H1 (cell line): ENCODE data around the gene AP3B2. TPM values are rescaled to one million over a fixed set of nuclear protein-coding genes. Genes with fewer than 3 reads are reported as not detected.

Source experiments
- CTCF ChIA-PET: fragments of 300-600 bp; sonication (Branson Sonifier 250); formaldehyde crosslinking; loops from one replicate; lab custom pipeline; 2021; ENCODE audit not compliant: partially characterized antibody; lab: Charles Lee
- POLR2A ChIA-PET: fragments of 300-600 bp; sonication (Branson Sonifier 250); formaldehyde crosslinking; loops from one replicate; lab custom pipeline; 2021; ENCODE audit warnings: inconsistent platforms; ENCODE audit not compliant: partially characterized antibody; lab: Charles Lee
- DNase-seq, 2 experiments: peaks; one replicate each; pipeline versions ENCODE4 v3.0.0 to v3.0.0-alpha.2; 2010 to 2022; ENCODE audit warnings: low spot score in 2 of 2, low read depth in 1 of 2, mixed read lengths in 1 of 2
- FAIRE-seq: peaks from 2 replicates; lab custom pipeline; 2011; peaks lifted over from hg19 to GRCh38; lab: Jason Lieb, UNC
- H2AFZ ChIP-seq: 2 replicates; pipeline ENCODE4 v1.8.1; 2012; ENCODE audit warnings: low read length, inconsistent platforms
- H2AK5ac ChIP-seq: 2 replicates; pipeline ENCODE4 v1.6.1; 2013; ENCODE audit warnings: low read depth, low read length
- H2BK120ac ChIP-seq: replicated peaks from 2 replicates; pipeline ENCODE3; 2013; ENCODE audit warnings: low read depth, low read length, inconsistent platforms
- H2BK12ac ChIP-seq: 2 replicates; pipeline ENCODE4 v1.6.1; 2013; ENCODE audit warnings: low read depth, low read length
- H2BK15ac ChIP-seq: 2 replicates; pipeline ENCODE4 v1.6.1; 2013; ENCODE audit warnings: low read length
- H2BK20ac ChIP-seq: 2 replicates; pipeline ENCODE4 v1.6.1; 2013; ENCODE audit warnings: low read length
- H2BK5ac ChIP-seq: 2 replicates; pipeline ENCODE4 v1.6.1; 2013; ENCODE audit warnings: low read depth, low read length
- H3K14ac ChIP-seq: 2 replicates; pipeline ENCODE4 v1.6.1; 2013; ENCODE audit warnings: inconsistent platforms; ENCODE audit not compliant: insufficient read length
- H3K18ac ChIP-seq: 2 replicates; pipeline ENCODE4 v1.6.1; 2013; ENCODE audit warnings: low read length; ENCODE audit errors: extremely low read depth
- H3K23ac ChIP-seq: 2 replicates; pipeline ENCODE4 v1.6.1; 2013; ENCODE audit warnings: inconsistent platforms; ENCODE audit not compliant: insufficient read length
- H3K23me2 ChIP-seq: 2 replicates; pipeline ENCODE4 v1.6.1; 2013; ENCODE audit warnings: low read depth, low read length
- H3K27ac ChIP-seq: 2 replicates; pipeline ENCODE4 v1.6.1; 2011; ENCODE audit warnings: low read depth, low read length, inconsistent platforms
- H3K27me3 ChIP-seq, 4 experiments: replicated peaks in 1 of 4; 1 replicate in 1 of 4; 2 replicates in 3 of 4; pipeline versions ENCODE4 v1.6.1 to v1.8.1; 2011 to 2013; ENCODE audit warnings: low read length in 3 of 4, mild to moderate bottlenecking in 3 of 4, inconsistent platforms in 2 of 4, mixed read lengths in 2 of 4, moderate library complexity in 1 of 4; ENCODE audit not compliant: control insufficient read depth in 3 of 4, insufficient read depth in 3 of 4; ENCODE audit errors: extremely low read depth in 1 of 4
- H3K36me3 ChIP-seq, 4 experiments: 2 replicates each; pipeline versions ENCODE4 v1.6.1 to v1.8.1; 2011 to 2013; ENCODE audit warnings: mild to moderate bottlenecking in 4 of 4, low read length in 3 of 4, moderate library complexity in 2 of 4, control low read depth in 1 of 4, inconsistent platforms in 1 of 4; ENCODE audit not compliant: insufficient read depth in 4 of 4, control insufficient read depth in 2 of 4
- H3K4ac ChIP-seq: replicated peaks from 2 replicates; pipeline ENCODE3; 2013; ENCODE audit warnings: low read length, low read depth, mixed read lengths, inconsistent platforms; ENCODE audit not compliant: insufficient read length
- H3K4me1 ChIP-seq, 4 experiments: replicated peaks in 1 of 4; 1 replicate in 1 of 4; 2 replicates in 3 of 4; pipeline versions ENCODE4 v1.6.1 to v1.8.1; 2011 to 2013; ENCODE audit warnings: low read length in 3 of 4, inconsistent platforms in 2 of 4, mixed read lengths in 1 of 4; ENCODE audit not compliant: insufficient read depth in 4 of 4, control insufficient read depth in 3 of 4
- H3K4me2 ChIP-seq, 2 experiments: 2 replicates each; pipeline versions ENCODE4 v1.6.1 to v1.8.1; 2011 to 2013; ENCODE audit warnings: low read depth in 2 of 2, low read length in 2 of 2, control low read depth in 1 of 2, inconsistent platforms in 1 of 2, mild to moderate bottlenecking in 1 of 2; ENCODE audit not compliant: insufficient read depth in 1 of 2
- H3K4me3 ChIP-seq, 4 experiments: fragments of 200-600, 300-600 bp in 1 of 4; sonication (generic), shearing (Covaris generic), sonication (Bioruptor Twin) in 1 of 4; 2 replicates each; pipeline versions ENCODE4 v1.5.1 to v1.8.1; 2011 to 2016; ENCODE audit warnings: low read length in 4 of 4, low read depth in 3 of 4, control low read depth in 2 of 4, inconsistent platforms in 2 of 4, mild to moderate bottlenecking in 2 of 4, mixed read lengths in 1 of 4, moderate library complexity in 1 of 4; ENCODE audit not compliant: insufficient read depth in 2 of 4; ENCODE audit errors: extremely low read depth in 1 of 4
- H3K56ac ChIP-seq: replicated peaks from 2 replicates; pipeline ENCODE3; 2013; ENCODE audit warnings: low read depth, mild to moderate bottlenecking, mixed read lengths, low read length, inconsistent platforms; ENCODE audit not compliant: insufficient read length
- H3K79me1 ChIP-seq: 2 replicates; pipeline ENCODE4 v1.6.1; 2013; ENCODE audit warnings: low read depth, low read length, control low read depth
- H3K79me2 ChIP-seq, 2 experiments: 2 replicates each; pipeline versions ENCODE4 v1.6.1 to v1.8.1; 2012 to 2013; ENCODE audit warnings: low read length in 2 of 2, mild to moderate bottlenecking in 2 of 2, inconsistent platforms in 1 of 2; ENCODE audit not compliant: insufficient read depth in 2 of 2, control insufficient read depth in 1 of 2
- H3K9ac ChIP-seq, 4 experiments: replicated peaks in 1 of 4; 1 replicate in 1 of 4; 2 replicates in 3 of 4; pipeline versions ENCODE4 v1.6.1 to v1.8.1; 2011 to 2013; ENCODE audit warnings: low read depth in 3 of 4, low read length in 3 of 4, control low read depth in 2 of 4, mild to moderate bottlenecking in 2 of 4, moderate library complexity in 2 of 4, inconsistent platforms in 1 of 4; ENCODE audit errors: extremely low read depth in 1 of 4
- H3K9me3 ChIP-seq, 2 experiments: 2 replicates each; pipeline versions ENCODE4 v1.6.1 to v1.8.1; 2012 to 2013; ENCODE audit warnings: mild to moderate bottlenecking in 2 of 2, moderate library complexity in 2 of 2, control low read depth in 1 of 2, inconsistent platforms in 1 of 2, low read depth in 1 of 2, low read length in 1 of 2, mixed read lengths in 1 of 2; ENCODE audit not compliant: insufficient read depth in 2 of 2
- H4K20me1 ChIP-seq, 2 experiments: replicated peaks in 1 of 2; 2 replicates each; pipeline versions ENCODE3 to v1.8.1; 2011 to 2013; ENCODE audit warnings: inconsistent platforms in 2 of 2, low read length in 2 of 2, mild to moderate bottlenecking in 1 of 2; ENCODE audit not compliant: insufficient read depth in 2 of 2, control insufficient read depth in 1 of 2
- H4K5ac ChIP-seq: 2 replicates; pipeline ENCODE4 v1.6.1; 2013; ENCODE audit warnings: low read length, low read depth, mixed read lengths, inconsistent platforms; ENCODE audit not compliant: insufficient read length
- H4K8ac ChIP-seq: 2 replicates; pipeline ENCODE4 v1.8.0; 2013; ENCODE audit warnings: mild to moderate bottlenecking, moderate library complexity, low read length, inconsistent platforms; ENCODE audit not compliant: insufficient read depth; ENCODE audit errors: extremely low read depth
- H4K91ac ChIP-seq: replicated peaks from 2 replicates; pipeline ENCODE3; 2013; ENCODE audit warnings: low read length, mixed read lengths, inconsistent platforms; ENCODE audit not compliant: insufficient read length
- CREB1 ChIP-seq: IDR thresholded peaks from 2 replicates; pipeline ENCODE4 v1.6.1; 2012; ENCODE audit warnings: inconsistent platforms
- CTCF ChIP-seq, 3 experiments: IDR thresholded peaks; 1 replicate in 2 of 3; 2 replicates in 1 of 3; pipeline versions ENCODE4 v1.5.1 to v1.6.1; 2011; ENCODE audit warnings: low read length in 3 of 3, mild to moderate bottlenecking in 3 of 3, inconsistent platforms in 2 of 3, low read depth in 1 of 3, moderate library complexity in 1 of 3; ENCODE audit not compliant: insufficient read depth in 1 of 3; ENCODE audit errors: control extremely low read depth in 1 of 3
- JUND ChIP-seq: IDR thresholded peaks from 2 replicates; pipeline ENCODE4 v1.6.1; 2011; ENCODE audit warnings: mild to moderate bottlenecking, improper control_type of control experiment, low read length
- SP2 ChIP-seq: IDR thresholded peaks from 2 replicates; pipeline ENCODE4 v1.6.1; 2012; ENCODE audit warnings: mild to moderate bottlenecking, low read length, inconsistent platforms
- WGBS, 2 experiments: shearing (Covaris generic) in 1 of 2; methylation state at CpG; one replicate each; pipeline versions ENCODE4 v1.1.6 to v1.1.7; 2013 to 2015; ENCODE audit warnings: low lambda C conversion rate in 2 of 2, mixed read lengths in 2 of 2, inconsistent platforms in 1 of 2, low coverage in 1 of 2, missing lambda C conversion rate in 1 of 2; ENCODE audit not compliant: insufficient replicate concordance in 2 of 2, insufficient coverage in 1 of 2, insufficient read length in 1 of 2; ENCODE audit errors: extremely low coverage in 1 of 2, missing lambda C conversion rate in 1 of 2; 5-methylcytosine and 5-hydroxymethylcytosine counted together
- polyA plus RNA-seq, 7 experiments: library from polyadenylated mRNA; depleted of rRNA in 3 of 7; stranded (reverse) in 5 of 7; unstranded in 2 of 7; fragments of >200 nt in 5 of 7; fragments of 200-250 nt in 2 of 7; gene quantifications; 1 replicate in 5 of 7; 2 replicates in 1 of 7; 4 replicates in 1 of 7; pipeline versions ENCODE4 v1.2.1 to v1.2.3, GENCODE V29; 2011 to 2013; ENCODE audit warnings: missing spikeins in 2 of 7, mixed read lengths in 2 of 7
- total RNA-seq: library from RNA; stranded (reverse); fragmentation: NEBNext Ultra II Directional; extraction: Animal tissue kit (Norgen Biotek cat#: 25700); gene quantifications from 2 replicates; pipeline ENCODE4 v1.2.1, GENCODE V29; 2021

Gene AP3B2
- total and polyA plus RNA-seq, 2 of the 8 experiments (the other 6 are each of a cell fraction or from before 2014, with no cell fraction given), result 21.8 to 25.7 TPM

- Histone ChIP-seq H3K27ac (no peak overlapping the region), H3K56ac (no peak overlapping the region)
- no peak for FAIRE-seq
- TF ChIP-seq CREB1 (no peak), CTCF (IDR thresholded peaks at IDR 0.05; ENCODE audit: control extremely low read depth in 1 of 3, insufficient read depth in 1 of 3, low read depth in 1 of 3, low read length in 3 of 3) (no peak), SP2 (no peak), JUND (no peak)
- TF ChIP-seq, all 59 proteins: peak for 0
- Histone ChIP-seq H4K8ac (no peak overlapping the region), H3K79me1 (no peaks in the 10 kb centered on the region), H3K9me3 (0 out of 4 replicates have a peak, but pooled peaks cover 0 to 2% of the 10 kb centered on the region in 2 experiments), H3K27me3 (no peaks in the 10 kb centered on the region; a peak in 3 of 7 replicates), H4K5ac (no peak overlapping the region), H2BK12ac (no peak overlapping the region), H4K20me1 (peaks cover 0 to 10% of the 10 kb centered on the region in 2 experiments), H2BK15ac (no peak overlapping the region), H3K23me2 (no peaks in the 10 kb centered on the region; the same call in 1 of the 2 replicates), H2AFZ (no peak overlapping the region), H3K79me2 (no peaks in the 10 kb centered on the region), H3K4me1 (no peaks in the 10 kb centered on the region), H3K4me2 (no peak overlapping the region), H3K14ac (no peak overlapping the region), H3K23ac (no peak overlapping the region), H4K91ac (no peak overlapping the region), H3K4ac (no peak overlapping the region), H2BK120ac (no peak overlapping the region), H3K9ac (no peak overlapping the region), H3K4me3 (no peak overlapping the region), H2BK5ac (no peak overlapping the region), H2AK5ac (no peak overlapping the region), H3K36me3 (no peaks in the 10 kb centered on the region), H2BK20ac (no peak overlapping the region), H3K18ac (no peak overlapping the region)
- CTCF ChIA-PET, result interaction anchor here (1.7 kb wide), 1 partner anchor 42 kb away, joined by 4 read pairs; no protein-coding TSS in a partner anchor
- POLR2A ChIA-PET, result interaction anchor here (1.2 to 1.3 kb wide), 2 partner anchors 12 to 387 kb away, joined by 3 to 4 read pairs; no protein-coding TSS in a partner anchor
- WGBS, 2 experiments, result 93% methylated on average over 5 of the region's 5 CpGs; no CpG with 5 or more reads in 1 of the 2 experiments
- DNase-seq, result no peak
Observed at GRCh38 chr15:82664021-82664420, 45.7 kb downstream of the AP3B2 start.
